ENCODE results near the gene SUB1. TPM values are rescaled to one million over a fixed set of nuclear protein-coding genes. Genes with fewer than 3 reads are reported as not detected.

The SUB1 gene
- total and polyA plus RNA-seq, 3 donors from 2014 or later = 147 to 210 (median 195) TPM

- Histone ChIP-seq H3K27me3 (no peaks in the 10 kb centered on the region), H3K9me3 (no peaks in the 10 kb centered on the region), H3K36me3 (ENCODE audit: low read depth, missing control alignments) (no peaks in the 10 kb centered on the region), H3K4me1 (no peaks in the 10 kb centered on the region), H3K27ac (no peak overlapping the region), H3K4me3 (no peak overlapping the region)
- 78 to 86% methylated on average over 3 of the region's 3 CpGs for WGBS, 2 donors
- no peak for DNase-seq
- TF ChIP-seq CTCF (IDR thresholded peaks at IDR 0.05) = no peak
- no peak for TF ChIP-seq POLR2A (IDR thresholded peaks at IDR 0.05)
- intact Hi-C loops (cut with DNase I; ENCODE audit: low total_unique reads) = no loop called here
These were observed 54.6 kb downstream of the SUB1 start for GRCh38 chr5:32639943-32640342.

GRCh38 chr5:32642276-32643002 is 57.1 kb downstream of the SUB1 start:
- WGBS, 2 donors = 78 to 81% methylated on average over 2 of the region's 2 CpGs
- Histone ChIP-seq H3K4me1 (no peaks in the 10 kb centered on the region), H3K27ac (no peak overlapping the region), H3K36me3 (ENCODE audit: low read depth, missing control alignments) (no peaks in the 10 kb centered on the region), H3K9me3 (no peaks in the 10 kb centered on the region), H3K27me3 (no peaks in the 10 kb centered on the region), H3K4me3 (no peak overlapping the region)
- intact Hi-C loops (cut with DNase I; ENCODE audit: low total_unique reads) = no loop called here
- no peak for TF ChIP-seq CTCF (IDR thresholded peaks at IDR 0.05)
- no peak for TF ChIP-seq POLR2A (IDR thresholded peaks at IDR 0.05)
- no peak for DNase-seq

- Histone ChIP-seq H3K36me3 (ENCODE audit: low read depth, missing control alignments) (no peaks in the 10 kb centered on the region), H3K27me3 (no peaks in the 10 kb centered on the region), H3K9me3 (no peaks in the 10 kb centered on the region), H3K4me1 (no peaks in the 10 kb centered on the region), H3K4me3 (no peak overlapping the region), H3K27ac (no peak overlapping the region)
- no peak for TF ChIP-seq CTCF (IDR thresholded peaks at IDR 0.05)
- no peak for TF ChIP-seq POLR2A (IDR thresholded peaks at IDR 0.05)
- DNase-seq = no peak
- WGBS, 2 donors = 94 to 99% methylated on average over 5 of the region's 5 CpGs
- intact Hi-C loops (cut with DNase I; ENCODE audit: low total_unique reads) = no loop called here
These were observed 59.9 kb downstream of the SUB1 start for GRCh38 chr5:32645246-32645645.

DNA sequence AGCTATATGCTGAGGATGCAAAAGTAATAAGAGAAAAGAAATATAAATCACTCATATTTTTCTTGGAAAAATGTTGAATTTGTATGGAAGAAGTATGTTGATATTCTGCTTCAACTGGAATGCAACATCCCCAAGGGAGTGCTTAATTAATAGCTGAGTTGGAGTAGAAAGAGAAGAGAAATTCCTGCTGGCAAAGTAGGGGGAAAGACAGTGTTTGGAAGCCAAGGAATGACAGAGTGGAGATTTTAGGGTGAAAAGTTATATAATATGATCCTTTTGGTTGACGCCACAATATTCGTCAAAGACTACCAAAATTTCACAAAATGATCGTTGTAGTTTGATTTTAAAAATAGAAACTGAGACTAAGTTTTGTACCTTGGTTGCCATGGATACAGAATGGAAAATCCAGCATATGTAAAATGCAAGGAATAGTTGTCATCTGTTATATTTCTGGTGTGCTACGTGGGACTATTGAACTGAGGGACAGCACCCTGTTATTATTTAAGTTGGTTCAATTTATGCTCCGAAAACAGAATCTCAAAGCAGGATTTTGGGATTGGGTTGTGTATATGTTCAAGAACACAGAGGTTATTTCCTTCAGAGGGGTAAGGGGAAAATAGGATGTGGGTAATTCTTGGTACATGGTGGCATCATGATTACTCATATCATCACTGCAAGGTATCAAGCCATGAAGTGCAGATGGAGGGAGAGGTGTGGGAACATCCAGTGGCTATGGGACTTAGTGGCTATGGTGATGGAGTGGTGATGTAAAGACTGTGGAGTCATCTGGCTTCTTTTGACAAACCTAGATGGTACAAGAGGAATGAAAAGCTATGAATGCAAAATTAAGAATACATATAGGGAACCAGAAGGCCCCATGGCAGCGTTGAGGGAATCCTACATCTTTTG is 61.0 kb downstream of the SUB1 start:
- Histone ChIP-seq H3K27ac (no peak overlapping the region), H3K4me1 (no peaks in the 10 kb centered on the region), H3K4me3 (no peak overlapping the region), H3K27me3 (no peaks in the 10 kb centered on the region), H3K9me3 (no peaks in the 10 kb centered on the region), H3K36me3 (ENCODE audit: low read depth, missing control alignments) (no peaks in the 10 kb centered on the region)
- TF ChIP-seq POLR2A (IDR thresholded peaks at IDR 0.05) = no peak
- no peak for DNase-seq
- 77 to 81% methylated on average over 6 of the region's 6 CpGs for WGBS, 2 donors
- intact Hi-C loops (cut with DNase I; ENCODE audit: low total_unique reads) = no loop called here

GRCh38 chr5:32651088-32651487 is 65.7 kb downstream of the SUB1 start:
- Histone ChIP-seq H3K27me3 (no peaks in the 10 kb centered on the region), H3K27ac (no peak overlapping the region), H3K4me1 (no peaks in the 10 kb centered on the region), H3K9me3 (no peaks in the 10 kb centered on the region), H3K4me3 (no peak overlapping the region), H3K36me3 (ENCODE audit: low read depth, missing control alignments) (no peaks in the 10 kb centered on the region)
- 86 to 91% methylated on average over 4 of the region's 4 CpGs for WGBS, 2 donors
- no peak for DNase-seq
- no peak for TF ChIP-seq POLR2A (IDR thresholded peaks at IDR 0.05)
- TF ChIP-seq CTCF (IDR thresholded peaks at IDR 0.05) = no peak
- intact Hi-C loops (cut with DNase I; ENCODE audit: low total_unique reads) = no loop called here
